ENCODE data around the gene NAA30.
A peak's percentile ranks its signal among the peaks of the same experiment; 100 is the strongest.

The NAA30 gene

GRCh38 chr14:57380935-57381334, 9.5 kb upstream of the NAA30 start:
- ChIA-PET POLR2A (interaction anchor here (1.3 to 1.6 kb wide), 2 partner anchors 9 to 10 kb away, joined by 3 to 7 read pairs; partner anchors contain the start of gene NAA30), CTCF (no interaction called here)
- no peak for DNase-seq (ENCODE audit: extremely low spot score)
- TF ChIP-seq ARNT (IDR thresholded peaks at IDR 0.05) = no peak
- no peak for TF ChIP-seq BHLHE40 (IDR thresholded peaks at IDR 0.05; ENCODE audit: borderline replicate concordance)
- no peak for TF ChIP-seq L3MBTL2 (conservative IDR thresholded peaks at IDR 0.05)

GRCh38 chr14:57382283-57382682, 8.1 kb upstream of the NAA30 start:
- no peak for DNase-seq (ENCODE audit: extremely low spot score)
- CTCF ChIA-PET = interaction anchor here (0.6 kb wide), 1 partner anchor 456 kb away, joined by 3 read pairs; no protein-coding TSS in a partner anchor
- POLR2A ChIA-PET = interaction anchor here (1.6 kb wide), 1 partner anchor 9 kb away, joined by 3 read pairs; no protein-coding TSS in a partner anchor
- TF ChIP-seq ARNT (IDR thresholded peaks at IDR 0.05) = no peak
- no peak for TF ChIP-seq ELF4 (IDR thresholded peaks at IDR 0.05)
- TF ChIP-seq CTBP1 (IDR thresholded peaks at IDR 0.05; ENCODE audit: borderline replicate concordance) = no peak
- no peak for TF ChIP-seq ZNF384 (IDR thresholded peaks at IDR 0.05)
- no peak for TF ChIP-seq L3MBTL2 (conservative IDR thresholded peaks at IDR 0.05)
- no peak for TF ChIP-seq NFRKB (IDR thresholded peaks at IDR 0.05)
- no peak for TF ChIP-seq TARDBP (IDR thresholded peaks at IDR 0.05)
- TF ChIP-seq FOXM1 (IDR thresholded peaks at IDR 0.05; ENCODE audit: borderline replicate concordance) = no peak
- TF ChIP-seq HDGF (IDR thresholded peaks at IDR 0.05; ENCODE audit: borderline replicate concordance) = no peak
- no peak for TF ChIP-seq BHLHE40 (IDR thresholded peaks at IDR 0.05; ENCODE audit: borderline replicate concordance)
- TF ChIP-seq FOXA1 (IDR thresholded peaks at IDR 0.05) = no peak
- TF ChIP-seq FOXK2 (IDR thresholded peaks at IDR 0.05) = no peak
- TF ChIP-seq SP1 (IDR thresholded peaks at IDR 0.05) = no peak
- TF ChIP-seq LEF1 (IDR thresholded peaks at IDR 0.05; ENCODE audit: borderline replicate concordance) = no peak
- no peak for TF ChIP-seq PKNOX1 (IDR thresholded peaks at IDR 0.05)
- TF ChIP-seq SUZ12 (IDR thresholded peaks at IDR 0.05) = no peak

- ChIA-PET CTCF (no interaction called here), POLR2A (no interaction called here)
- TF ChIP-seq L3MBTL2 (conservative IDR thresholded peaks at IDR 0.05) (no peak), ZNF384 (IDR thresholded peaks at IDR 0.05) (no peak), SP1 (IDR thresholded peaks at IDR 0.05) (no peak)
These were observed 7.2 kb upstream of the NAA30 start for GRCh38 chr14:57383125-57383745.

GRCh38 chr14:57388067-57388466, 2.3 kb upstream of the NAA30 start:
- CTCF ChIA-PET = no interaction called here
- POLR2A ChIA-PET = no interaction called here
- DNase-seq (ENCODE audit: extremely low spot score) = no peak
- no peak for TF ChIP-seq ELF4 (IDR thresholded peaks at IDR 0.05)
- no peak for TF ChIP-seq TARDBP (IDR thresholded peaks at IDR 0.05)
- no peak for TF ChIP-seq BHLHE40 (IDR thresholded peaks at IDR 0.05; ENCODE audit: borderline replicate concordance)
- TF ChIP-seq FOXA1 (IDR thresholded peaks at IDR 0.05) = no peak
- TF ChIP-seq L3MBTL2 (conservative IDR thresholded peaks at IDR 0.05) = no peak
- TF ChIP-seq CTBP1 (IDR thresholded peaks at IDR 0.05; ENCODE audit: borderline replicate concordance) = no peak
- no peak for TF ChIP-seq NFRKB (IDR thresholded peaks at IDR 0.05)
- no peak for TF ChIP-seq LEF1 (IDR thresholded peaks at IDR 0.05; ENCODE audit: borderline replicate concordance)
- TF ChIP-seq SUZ12 (IDR thresholded peaks at IDR 0.05) = no peak
- TF ChIP-seq HDGF (IDR thresholded peaks at IDR 0.05; ENCODE audit: borderline replicate concordance) = no peak
- TF ChIP-seq ARNT (IDR thresholded peaks at IDR 0.05) = no peak
- no peak for TF ChIP-seq SP1 (IDR thresholded peaks at IDR 0.05)
- no peak for TF ChIP-seq FOXK2 (IDR thresholded peaks at IDR 0.05)
- no peak for TF ChIP-seq PKNOX1 (IDR thresholded peaks at IDR 0.05)
- TF ChIP-seq FOXM1 (IDR thresholded peaks at IDR 0.05; ENCODE audit: borderline replicate concordance) = no peak
- TF ChIP-seq ZNF384 (IDR thresholded peaks at IDR 0.05) = no peak

More at GRCh38 chr14:57383125-57383745, 7.2 kb upstream of the NAA30 start:
- no peak for DNase-seq (ENCODE audit: extremely low spot score)

- POLR2A ChIA-PET = interaction anchor here (0.6 to 2.9 kb wide), 11 partner anchors 8 to 799 kb away, joined by 3 to 14 read pairs (median 5); partner anchors contain the start of genes AP5M1, CCDC198 and EXOC5
- CTCF ChIA-PET = no interaction called here
- TF ChIP-seq PKNOX1 (IDR thresholded peaks at IDR 0.05) = peak; percentile 61
- TF ChIP-seq LEF1 (IDR thresholded peaks at IDR 0.05; ENCODE audit: borderline replicate concordance) = no peak
- no peak for DNase-seq (ENCODE audit: extremely low spot score)
These were observed 745 bp upstream of the NAA30 start for GRCh38 chr14:57389646-57390036.

- no peak for TF ChIP-seq FOXA1 (IDR thresholded peaks at IDR 0.05)
- no peak for TF ChIP-seq SUZ12 (IDR thresholded peaks at IDR 0.05)
- no peak for TF ChIP-seq LEF1 (IDR thresholded peaks at IDR 0.05; ENCODE audit: borderline replicate concordance)
- no peak for TF ChIP-seq TARDBP (IDR thresholded peaks at IDR 0.05)
- no peak for TF ChIP-seq HDGF (IDR thresholded peaks at IDR 0.05; ENCODE audit: borderline replicate concordance)
- no peak for TF ChIP-seq CTBP1 (IDR thresholded peaks at IDR 0.05; ENCODE audit: borderline replicate concordance)
- TF ChIP-seq FOXM1 (IDR thresholded peaks at IDR 0.05; ENCODE audit: borderline replicate concordance) = no peak
- no peak for TF ChIP-seq NFRKB (IDR thresholded peaks at IDR 0.05)
- no peak for TF ChIP-seq ARNT (IDR thresholded peaks at IDR 0.05)
- peak; percentile 40 for DNase-seq (ENCODE audit: extremely low spot score)
- ChIA-PET CTCF (no interaction called here), POLR2A (interaction anchor here (0.6 to 2.9 kb wide), 9 partner anchors 9 to 1005 kb away, joined by 3 to 14 read pairs (median 4); partner anchors contain the start of genes AP5M1 and EXOC5)
These were observed 575 bp downstream of the NAA30 start for GRCh38 chr14:57390806-57391516.
